SK-N-MC (cell line): Measurements from ENCODE around the gene XPC.

Experiments
- DNase-seq: peaks from one replicate; pipeline ENCODE4 v3.0.0-alpha.2; 2011; ENCODE audit warnings: low read depth, low spot score
- H3K27ac ChIP-seq: fragments of 200-600 bp; sonication (generic); 2 replicates; pipeline ENCODE4 v1.5.1; 2016; ENCODE audit warnings: mixed run types
- H3K36me3 ChIP-seq: fragments of 200-600 bp; sonication (generic); 2 replicates; pipeline ENCODE4 v1.6.1; 2017; ENCODE audit warnings: antibody characterized with exemption, low read length, mixed read lengths; ENCODE audit not compliant: insufficient read depth
- H3K4me3 ChIP-seq: fragments of 200-600 bp; sonication (generic); 2 replicates; pipeline ENCODE4 v1.5.1; 2016
- H3K9ac ChIP-seq: fragments of 200-600 bp; sonication (generic); 2 replicates; pipeline ENCODE4 v1.8.0; 2017; ENCODE audit warnings: mixed run types, mixed read lengths; ENCODE audit not compliant: insufficient read length
- H3K9me3 ChIP-seq: fragments of 200-600 bp; sonication (generic); 2 replicates; pipeline ENCODE4 v1.6.1; 2017; ENCODE audit warnings: low read depth, mild to moderate bottlenecking, antibody characterized with exemption, low read length, moderate library complexity, mixed read lengths
- EZH2 ChIP-seq: fragments of 200-600 bp; sonication (generic); IDR thresholded peaks from one replicate; pipeline ENCODE4 v1.6.1; 2017; ENCODE audit warnings: antibody characterized with exemption
- FOXP2 ChIP-seq: optimal IDR thresholded peaks from 2 replicates; pipeline ENCODE3; 2011; ENCODE audit warnings: mild to moderate bottlenecking, moderate library complexity; ENCODE audit not compliant: insufficient read depth; ENCODE audit errors: extremely low read length, control extremely low read depth
- POLR2AphosphoS5 ChIP-seq: IDR thresholded peaks from 2 replicates; pipeline ENCODE4 v1.6.1; 2012; ENCODE audit warnings: mild to moderate bottlenecking, low read depth, low read length, borderline replicate concordance

XPC gene

GRCh38 chr3:14202874-14203520 is 24.6 kb upstream of the XPC start:
- Histone ChIP-seq H3K9ac (no peak overlapping the region), H3K9me3 (no peaks in the 10 kb centered on the region), H3K27ac (no peak overlapping the region), H3K4me3 (no peak overlapping the region), H3K36me3 (no peaks in the 10 kb centered on the region)
- TF ChIP-seq EZH2, result no peak
- no peak for TF ChIP-seq FOXP2
- no peak for TF ChIP-seq POLR2AphosphoS5
- DNase-seq, result no peak

GRCh38 chr3:14201940-14202684 is 23.7 kb upstream of the XPC start:
- H3K9ac ChIP-seq, result no peak overlapping the region
- no peak for DNase-seq
- H3K27ac ChIP-seq, result no peak overlapping the region
- H3K36me3 ChIP-seq, result no peaks in the 10 kb centered on the region; the same call in 1 of the 2 replicates
- H3K4me3 ChIP-seq, result no peak overlapping the region
- no peak for TF ChIP-seq FOXP2
- no peak for TF ChIP-seq POLR2AphosphoS5
- TF ChIP-seq EZH2, result no peak
- no peaks in the 10 kb centered on the region for H3K9me3 ChIP-seq

DNA sequence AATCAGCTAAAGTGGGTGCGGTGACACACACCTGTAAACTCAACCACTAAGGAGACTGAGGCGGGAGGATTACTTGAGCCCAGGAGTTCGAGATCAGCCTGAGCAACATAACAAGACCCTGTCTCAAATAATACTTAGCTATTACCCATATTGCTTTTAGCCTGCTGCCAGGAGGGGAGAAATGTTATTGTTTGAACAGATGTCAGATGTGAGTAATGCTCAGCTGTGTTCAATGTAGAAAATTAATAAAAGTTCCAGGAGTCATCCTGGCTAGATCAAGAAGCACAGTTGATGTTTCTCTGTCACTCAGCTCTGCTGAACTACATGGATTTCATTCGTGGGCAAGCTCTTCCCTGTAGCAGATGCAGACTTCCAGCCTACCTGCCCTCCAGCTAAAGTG is 22.4 kb upstream of the XPC start:
- no peaks in the 10 kb centered on the region; the same call in 1 of the 2 replicates for H3K36me3 ChIP-seq
- H3K9me3 ChIP-seq, result no peaks in the 10 kb centered on the region
- no peak overlapping the region for H3K9ac ChIP-seq
- H3K27ac ChIP-seq, result no peak overlapping the region
- TF ChIP-seq POLR2AphosphoS5, result no peak
- TF ChIP-seq EZH2, result no peak
- TF ChIP-seq FOXP2, result no peak
- DNase-seq, result no peak
- H3K4me3 ChIP-seq, result no peak overlapping the region

GRCh38 chr3:14200276-14200675 is 21.9 kb upstream of the XPC start:
- TF ChIP-seq FOXP2 (no peak), EZH2 (no peak), POLR2AphosphoS5 (no peak)
- no peak for DNase-seq
- H3K9me3 ChIP-seq, result no peaks in the 10 kb centered on the region
- H3K27ac ChIP-seq, result no peak overlapping the region
- no peaks in the 10 kb centered on the region; the same call in 1 of the 2 replicates for H3K36me3 ChIP-seq
- H3K9ac ChIP-seq, result no peak overlapping the region
- H3K4me3 ChIP-seq, result no peak overlapping the region

- H3K9ac ChIP-seq, result no peak overlapping the region
- H3K9me3 ChIP-seq, result no peaks in the 10 kb centered on the region
- DNase-seq, result no peak
- H3K27ac ChIP-seq, result no peak overlapping the region
- H3K4me3 ChIP-seq, result no peak overlapping the region
- TF ChIP-seq FOXP2, result no peak
- no peak for TF ChIP-seq EZH2
- TF ChIP-seq POLR2AphosphoS5, result no peak
- H3K36me3 ChIP-seq, result no peaks in the 10 kb centered on the region; the same call in 1 of the 2 replicates
These were observed 21.2 kb upstream of the XPC start for GRCh38 chr3:14199641-14200040.

DNA sequence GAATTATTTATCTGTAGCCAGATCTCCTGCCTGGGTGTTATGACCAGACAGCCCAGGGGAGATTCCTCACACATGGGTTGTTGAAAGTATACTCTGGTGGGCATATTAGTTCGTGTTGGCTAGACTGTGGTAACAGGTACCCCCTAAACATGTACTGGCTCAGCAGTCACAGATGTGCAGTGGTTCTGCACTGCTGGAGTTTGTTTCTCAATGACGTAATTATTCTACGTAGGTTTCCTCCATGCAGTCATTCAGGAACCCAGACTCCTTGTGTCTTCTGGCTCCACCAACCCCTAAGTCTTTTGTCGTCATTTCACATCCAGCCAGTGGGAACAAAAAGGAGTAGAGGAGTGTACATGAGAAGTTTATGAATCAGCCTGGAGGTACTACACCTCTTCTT is 16.5 kb upstream of the XPC start:
- Histone ChIP-seq H3K27ac (no peak overlapping the region), H3K9me3 (no peaks in the 10 kb centered on the region), H3K36me3 (no peaks in the 10 kb centered on the region; the same call in 1 of the 2 replicates), H3K9ac (no peak overlapping the region), H3K4me3 (no peak overlapping the region)
- TF ChIP-seq EZH2, result no peak
- no peak for DNase-seq

- H3K9ac ChIP-seq, result no peak overlapping the region
- no peak overlapping the region for H3K4me3 ChIP-seq
- H3K36me3 ChIP-seq, result peaks cover 17% of the 10 kb centered on the region
- DNase-seq, result no peak
- no peaks in the 10 kb centered on the region for H3K9me3 ChIP-seq
- no peak overlapping the region for H3K27ac ChIP-seq
- TF ChIP-seq EZH2 (no peak), FOXP2 (no peak), POLR2AphosphoS5 (no peak)
These were observed 9.8 kb upstream of the XPC start for GRCh38 chr3:14188041-14188754.

- no peak overlapping the region for H3K9ac ChIP-seq
- no peak overlapping the region for H3K4me3 ChIP-seq
- H3K27ac ChIP-seq, result no peak overlapping the region
- H3K9me3 ChIP-seq, result no peaks in the 10 kb centered on the region
- DNase-seq, result no peak
- TF ChIP-seq EZH2 (no peak), FOXP2 (no peak), POLR2AphosphoS5 (no peak)
- peaks cover 17% of the 10 kb centered on the region for H3K36me3 ChIP-seq
These were observed 8.6 kb upstream of the XPC start for GRCh38 chr3:14186854-14187458.
